Measurements from ENCODE around the gene METAP1D. TPM values are rescaled to one million over a fixed set of nuclear protein-coding genes. Genes with fewer than 3 reads are reported as not detected.
"Not testable (repeated sequence)": the region's sequence is repeated elsewhere in the genome, so short reads cannot be mapped to it uniquely, and the experiment has no call there.

METAP1D gene
- total and polyA plus RNA-seq, 4 donors: 3.3 to 7.1 (median 4.4) TPM

DNA sequence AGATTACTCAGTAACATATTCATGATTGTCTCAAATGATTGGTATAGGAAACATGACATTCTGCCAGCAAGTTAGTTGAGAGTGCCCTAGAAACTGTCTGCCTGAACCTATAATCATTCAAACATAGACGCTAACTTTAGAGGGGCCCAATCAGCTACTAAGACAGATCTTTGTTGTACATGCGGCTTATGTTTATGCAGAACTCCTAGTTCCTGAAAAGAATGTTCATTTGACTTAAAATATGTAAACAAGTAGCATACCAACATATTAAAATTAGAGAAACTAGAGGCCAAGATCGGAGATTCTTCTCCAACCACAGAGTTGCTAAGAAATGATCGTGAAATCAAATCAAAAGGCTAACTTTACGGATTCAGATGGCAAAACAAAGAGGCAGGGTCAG, 4.2 kb upstream of the METAP1D start:
- TF ChIP-seq HNF4A (conservative IDR thresholded peaks at IDR 0.05) (no peak), NR2F2 (IDR thresholded peaks at IDR 0.05) (no peak), FOXA1 (IDR thresholded peaks at IDR 0.05) (no peak), TAF1 (conservative IDR thresholded peaks at IDR 0.05) (no peak), RAD21 (IDR thresholded peaks at IDR 0.05) (no peak), EGR1 (IDR thresholded peaks at IDR 0.05; ENCODE audit: low read depth in 2 of 2) (no peak), RXRA (IDR thresholded peaks at IDR 0.05) (no peak)
- TF ChIP-seq, protein P1, sequence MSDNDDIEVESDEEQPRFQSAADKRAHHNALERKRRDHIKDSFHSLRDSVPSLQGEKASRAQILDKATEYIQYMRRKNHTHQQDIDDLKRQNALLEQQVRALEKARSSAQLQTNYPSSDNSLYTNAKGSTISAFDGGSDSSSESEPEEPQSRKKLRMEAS (IDR thresholded peaks at IDR 0.05): no peak
- TF ChIP-seq, protein P2, sequence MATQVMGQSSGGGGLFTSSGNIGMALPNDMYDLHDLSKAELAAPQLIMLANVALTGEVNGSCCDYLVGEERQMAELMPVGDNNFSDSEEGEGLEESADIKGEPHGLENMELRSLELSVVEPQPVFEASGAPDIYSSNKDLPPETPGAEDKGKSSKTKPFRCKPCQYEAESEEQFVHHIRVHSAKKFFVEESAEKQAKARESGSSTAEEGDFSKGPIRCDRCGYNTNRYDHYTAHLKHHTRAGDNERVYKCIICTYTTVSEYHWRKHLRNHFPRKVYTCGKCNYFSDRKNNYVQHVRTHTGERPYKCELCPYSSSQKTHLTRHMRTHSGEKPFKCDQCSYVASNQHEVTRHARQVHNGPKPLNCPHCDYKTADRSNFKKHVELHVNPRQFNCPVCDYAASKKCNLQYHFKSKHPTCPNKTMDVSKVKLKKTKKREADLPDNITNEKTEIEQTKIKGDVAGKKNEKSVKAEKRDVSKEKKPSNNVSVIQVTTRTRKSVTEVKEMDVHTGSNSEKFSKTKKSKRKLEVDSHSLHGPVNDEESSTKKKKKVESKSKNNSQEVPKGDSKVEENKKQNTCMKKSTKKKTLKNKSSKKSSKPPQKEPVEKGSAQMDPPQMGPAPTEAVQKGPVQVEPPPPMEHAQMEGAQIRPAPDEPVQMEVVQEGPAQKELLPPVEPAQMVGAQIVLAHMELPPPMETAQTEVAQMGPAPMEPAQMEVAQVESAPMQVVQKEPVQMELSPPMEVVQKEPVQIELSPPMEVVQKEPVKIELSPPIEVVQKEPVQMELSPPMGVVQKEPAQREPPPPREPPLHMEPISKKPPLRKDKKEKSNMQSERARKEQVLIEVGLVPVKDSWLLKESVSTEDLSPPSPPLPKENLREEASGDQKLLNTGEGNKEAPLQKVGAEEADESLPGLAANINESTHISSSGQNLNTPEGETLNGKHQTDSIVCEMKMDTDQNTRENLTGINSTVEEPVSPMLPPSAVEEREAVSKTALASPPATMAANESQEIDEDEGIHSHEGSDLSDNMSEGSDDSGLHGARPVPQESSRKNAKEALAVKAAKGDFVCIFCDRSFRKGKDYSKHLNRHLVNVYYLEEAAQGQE (IDR thresholded peaks at IDR 0.05): no peak
- TF ChIP-seq, protein P3, sequence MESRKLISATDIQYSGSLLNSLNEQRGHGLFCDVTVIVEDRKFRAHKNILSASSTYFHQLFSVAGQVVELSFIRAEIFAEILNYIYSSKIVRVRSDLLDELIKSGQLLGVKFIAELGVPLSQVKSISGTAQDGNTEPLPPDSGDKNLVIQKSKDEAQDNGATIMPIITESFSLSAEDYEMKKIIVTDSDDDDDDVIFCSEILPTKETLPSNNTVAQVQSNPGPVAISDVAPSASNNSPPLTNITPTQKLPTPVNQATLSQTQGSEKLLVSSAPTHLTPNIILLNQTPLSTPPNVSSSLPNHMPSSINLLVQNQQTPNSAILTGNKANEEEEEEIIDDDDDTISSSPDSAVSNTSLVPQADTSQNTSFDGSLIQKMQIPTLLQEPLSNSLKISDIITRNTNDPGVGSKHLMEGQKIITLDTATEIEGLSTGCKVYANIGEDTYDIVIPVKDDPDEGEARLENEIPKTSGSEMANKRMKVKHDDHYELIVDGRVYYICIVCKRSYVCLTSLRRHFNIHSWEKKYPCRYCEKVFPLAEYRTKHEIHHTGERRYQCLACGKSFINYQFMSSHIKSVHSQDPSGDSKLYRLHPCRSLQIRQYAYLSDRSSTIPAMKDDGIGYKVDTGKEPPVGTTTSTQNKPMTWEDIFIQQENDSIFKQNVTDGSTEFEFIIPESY (IDR thresholded peaks at IDR 0.05): no peak
- TF ChIP-seq, protein P4, sequence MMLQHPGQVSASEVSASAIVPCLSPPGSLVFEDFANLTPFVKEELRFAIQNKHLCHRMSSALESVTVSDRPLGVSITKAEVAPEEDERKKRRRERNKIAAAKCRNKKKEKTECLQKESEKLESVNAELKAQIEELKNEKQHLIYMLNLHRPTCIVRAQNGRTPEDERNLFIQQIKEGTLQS (IDR thresholded peaks at IDR 0.05): no peak
- H3K27me3 ChIP-seq (ENCODE audit: control insufficient read depth in 4 of 4, insufficient read depth in 4 of 4, low read length in 3 of 4): no peaks in the 10 kb centered on the region
- WGBS: 91% methylated on average over 5 of the region's 5 CpGs

DNA sequence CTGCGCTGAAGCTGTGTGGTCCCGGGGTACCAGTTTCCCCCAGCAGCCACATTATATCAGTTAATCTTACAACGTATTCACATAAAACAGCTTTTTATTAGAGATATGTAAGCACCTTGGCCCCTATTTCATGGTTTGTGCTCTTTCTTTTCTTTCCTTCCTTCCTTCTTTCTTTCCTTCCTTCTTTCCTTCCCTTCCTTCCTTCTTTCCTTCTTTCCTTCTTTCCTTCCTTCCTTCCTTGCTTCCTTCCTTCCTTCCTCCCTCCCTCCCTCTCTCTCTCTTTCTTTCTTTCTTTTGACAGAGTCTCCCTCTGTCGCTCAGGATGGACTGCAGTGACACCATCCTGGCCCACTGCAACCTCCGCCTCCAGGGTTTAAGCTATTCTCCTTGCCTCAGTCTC, 3.7 kb upstream of the METAP1D start:
- no peaks in the 10 kb centered on the region for H3K9me3 ChIP-seq (ENCODE audit: control insufficient read depth in 4 of 4, low read length in 3 of 4)
- no peak overlapping the region for H3K9ac ChIP-seq (ENCODE audit: low read depth in 1 of 2, low read length in 2 of 2)
- WGBS: 93% methylated on average over 5 of the region's 5 CpGs
- peaks cover 2 to 12% (median 6%) of the 10 kb centered on the region in 4 donors for H3K4me1 ChIP-seq (ENCODE audit: control insufficient read depth in 4 of 4, insufficient read depth in 4 of 4, low read length in 3 of 4)
- no peak overlapping the region for H3K27ac ChIP-seq (ENCODE audit: low read depth in 1 of 2, low read length in 2 of 2)
- H3K27me3 ChIP-seq (ENCODE audit: control insufficient read depth in 4 of 4, insufficient read depth in 4 of 4, low read length in 3 of 4): no peaks in the 10 kb centered on the region
- H3K36me3 ChIP-seq (ENCODE audit: control insufficient read depth in 4 of 4, insufficient read depth in 3 of 4, low read depth in 1 of 4, low read length in 3 of 4): no peaks in the 10 kb centered on the region
- no peak overlapping the region for H3K4me3 ChIP-seq (ENCODE audit: low read depth in 1 of 3, low read length in 3 of 3)
- DNase-seq (ENCODE audit: low spot score): no peak
- TF ChIP-seq JUND (IDR thresholded peaks at IDR 0.05): no peak
- TF ChIP-seq GABPA (IDR thresholded peaks at IDR 0.05 in 1 of 2, conservative IDR thresholded peaks at IDR 0.05 in 1 of 2): no peak
- TF ChIP-seq, protein P4 (IDR thresholded peaks at IDR 0.05): no peak
- TF ChIP-seq, protein P1 (IDR thresholded peaks at IDR 0.05): no peak
- TF ChIP-seq, protein P2 (IDR thresholded peaks at IDR 0.05): no peak
- no peak for TF ChIP-seq FOXA2 (IDR thresholded peaks at IDR 0.05)
- no peak for TF ChIP-seq HNF4A (conservative IDR thresholded peaks at IDR 0.05)
- no peak for TF ChIP-seq EGR1 (IDR thresholded peaks at IDR 0.05; ENCODE audit: low read depth in 2 of 2)

More for the DNA sequence above, 4.2 kb upstream of the METAP1D start:
- H3K4me1 ChIP-seq (ENCODE audit: control insufficient read depth in 4 of 4, insufficient read depth in 4 of 4, low read length in 3 of 4): peaks cover 2 to 12% (median 5%) of the 10 kb centered on the region in 4 donors
- H3K9me3 ChIP-seq (ENCODE audit: control insufficient read depth in 4 of 4, low read length in 3 of 4): no peaks in the 10 kb centered on the region
- no peak overlapping the region for H3K9ac ChIP-seq (ENCODE audit: low read depth in 1 of 2, low read length in 2 of 2)
- no peak overlapping the region for H3K27ac ChIP-seq (ENCODE audit: low read depth in 1 of 2, low read length in 2 of 2)
- H3K36me3 ChIP-seq (ENCODE audit: control insufficient read depth in 4 of 4, insufficient read depth in 3 of 4, low read depth in 1 of 4, low read length in 3 of 4): no peaks in the 10 kb centered on the region
- DNase-seq (ENCODE audit: low spot score): no peak
- H3K4me3 ChIP-seq (ENCODE audit: low read depth in 1 of 3, low read length in 3 of 3): no peak overlapping the region

DNA sequence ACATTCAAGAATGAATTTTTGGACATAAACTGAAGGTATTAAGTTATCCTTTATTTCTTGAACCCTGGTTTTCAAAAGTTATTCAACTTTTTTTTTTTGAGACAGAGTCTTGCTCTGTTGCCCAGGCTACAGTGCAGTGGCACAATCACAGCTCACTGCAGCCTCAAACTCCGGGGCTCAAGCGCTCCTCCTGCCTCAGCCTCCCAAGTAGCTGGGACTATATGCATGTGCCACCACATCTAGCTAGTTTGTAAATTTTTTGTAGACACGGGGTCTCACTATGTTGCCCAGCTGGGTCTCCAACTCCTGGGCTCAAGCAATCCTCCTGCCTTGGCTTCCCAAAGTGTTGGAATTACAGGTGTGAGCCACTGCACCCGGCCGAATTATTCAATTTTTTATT, 2.7 kb upstream of the METAP1D start:
- not testable (repeated sequence) for H3K27ac ChIP-seq (ENCODE audit: low read depth in 1 of 2, low read length in 2 of 2); H3K9ac ChIP-seq (ENCODE audit: low read depth in 1 of 2, low read length in 2 of 2); H3K36me3 ChIP-seq (ENCODE audit: control insufficient read depth in 4 of 4, insufficient read depth in 3 of 4, low read depth in 1 of 4, low read length in 3 of 4); H3K27me3 ChIP-seq (ENCODE audit: control insufficient read depth in 4 of 4, insufficient read depth in 4 of 4, low read length in 3 of 4); H3K9me3 ChIP-seq (ENCODE audit: control insufficient read depth in 4 of 4, low read length in 3 of 4); DNase-seq (ENCODE audit: low spot score); H3K4me3 ChIP-seq (ENCODE audit: low read depth in 1 of 3, low read length in 3 of 3)
- H3K4me1 ChIP-seq (ENCODE audit: control insufficient read depth in 4 of 4, insufficient read depth in 4 of 4, low read length in 3 of 4): peaks cover 2 to 12% (median 6%) of the 10 kb centered on the region in 4 donors
- WGBS: 91% methylated on average over 5 of the region's 5 CpGs

Measured in liver (tissue), 9 donors.